H1 (cell line): ENCODE results near the gene MAP1LC3A. TPM values are rescaled to one million over a fixed set of nuclear protein-coding genes. Genes with fewer than 3 reads are reported as not detected.

Experiments used
- ATF2 ChIP-seq: IDR thresholded peaks from 2 replicates; pipeline ENCODE4 v1.6.1; 2012; ENCODE audit warnings: low read length, inconsistent platforms
- BCL11A ChIP-seq, 2 experiments: IDR thresholded peaks; one replicate each; pipeline ENCODE4 v1.6.1; 2011; ENCODE audit warnings: low read depth in 2 of 2, low read length in 2 of 2, mild to moderate bottlenecking in 2 of 2
- GTF2F1 ChIP-seq: IDR thresholded peaks from 2 replicates; pipeline ENCODE4 v1.6.1; 2012; ENCODE audit warnings: low read depth, low read length, improper control_type of control experiment, borderline replicate concordance
- MAX ChIP-seq: IDR thresholded peaks from 2 replicates; pipeline ENCODE4 v1.6.1; 2012; ENCODE audit warnings: inconsistent platforms
- polyA plus RNA-seq, 7 experiments: library from polyadenylated mRNA; depleted of rRNA in 3 of 7; stranded (reverse) in 5 of 7; unstranded in 2 of 7; fragments of >200 nt in 5 of 7; fragments of 200-250 nt in 2 of 7; gene quantifications; 1 replicate in 5 of 7; 2 replicates in 1 of 7; 4 replicates in 1 of 7; pipeline versions ENCODE4 v1.2.1 to v1.2.3, GENCODE V29; 2011 to 2013; ENCODE audit warnings: missing spikeins in 2 of 7, mixed read lengths in 2 of 7
- total RNA-seq: library from RNA; stranded (reverse); fragmentation: NEBNext Ultra II Directional; extraction: Animal tissue kit (Norgen Biotek cat#: 25700); gene quantifications from 2 replicates; pipeline ENCODE4 v1.2.1, GENCODE V29; 2021

The MAP1LC3A gene
- total and polyA plus RNA-seq, 2 of the 8 experiments (the other 6 are each of a cell fraction or from before 2014, with no cell fraction given) = 5.0 to 6.1 TPM

- TF ChIP-seq MAX (no peak), BCL11A (IDR thresholded peaks at IDR 0.05; ENCODE audit: low read depth in 2 of 2, low read length in 2 of 2) (no peak), ATF2 (no peak), GTF2F1 (no peak)
Observed at GRCh38 chr20:34532320-34532719, 26.2 kb upstream of the MAP1LC3A start (continued).
